OCI-LY7 (cell line): Measurements from ENCODE around the gene SPIN2A. TPM values are rescaled to one million over a fixed set of nuclear protein-coding genes. Genes with fewer than 3 reads are reported as not detected.
"Not testable (repeated sequence)": the region's sequence is repeated elsewhere in the genome, so short reads cannot be mapped to it uniquely, and the experiment has no call there.

Source experiments
- Bru-seq: library from RNA; stranded (reverse); fragments of 400-500 nt; gene quantifications from one replicate; lab custom pipeline; 2021; lab: Mats Ljungman, UMichigan
- BruChase-seq, 2 experiments: library from RNA; stranded (reverse); fragments of 400-500 nt; gene quantifications; one replicate each; lab custom pipeline; 2021; lab: Mats Ljungman, UMichigan
- BruUV-seq: library from RNA; stranded (reverse); fragments of 400-500 nt; replicated peaks from 2 replicates; lab custom pipeline; 2021; lab: Mats Ljungman, UMichigan
- CTCF ChIA-PET: fragments of 300-600 bp; sonication (Branson Sonifier 250); formaldehyde crosslinking; loops from one replicate; lab custom pipeline; 2022; ENCODE audit warnings: antibody characterized with exemption; ENCODE audit not compliant: unreplicated experiment; lab: Charles Lee
- POLR2A ChIA-PET: fragments of 300-600 bp; sonication (Branson Sonifier 250); formaldehyde crosslinking; loops from one replicate; lab custom pipeline; 2022; ENCODE audit warnings: antibody characterized with exemption; lab: Charles Lee
- DNase-seq: peaks from one replicate; pipeline ENCODE4 v3.0.0-alpha.2; 2015; ENCODE audit warnings: low spot score
- H2AFZ ChIP-seq: fragments of 200-600 bp; sonication (generic), shearing (Covaris generic); 2 replicates; pipeline ENCODE4 v1.6.1; 2014; ENCODE audit warnings: mild to moderate bottlenecking, antibody characterized with exemption, low read length, moderate library complexity
- H3K27ac ChIP-seq: fragments of 200-600 bp; sonication (generic); 2 replicates; pipeline ENCODE4 v1.5.1; 2014; ENCODE audit warnings: mixed run types, low read depth, mild to moderate bottlenecking, moderate library complexity, low read length, inconsistent platforms; ENCODE audit not compliant: poor library complexity, severe bottlenecking
- H3K36me3 ChIP-seq: fragments of 200-600 bp; sonication (generic); 2 replicates; pipeline ENCODE4 v1.6.1; 2014; ENCODE audit warnings: mild to moderate bottlenecking, antibody characterized with exemption, low read length, moderate library complexity, mixed read lengths; ENCODE audit not compliant: insufficient read depth
- H3K4me1 ChIP-seq: fragments of 200-600 bp; sonication (generic); 2 replicates; pipeline ENCODE4 v1.5.1; 2014; ENCODE audit warnings: mild to moderate bottlenecking, low read length; ENCODE audit not compliant: insufficient read depth, poor library complexity, severe bottlenecking
- H3K4me2 ChIP-seq: fragments of 200-600 bp; sonication (generic); 2 replicates; pipeline ENCODE4 v1.6.1; 2014; ENCODE audit warnings: mild to moderate bottlenecking, low read length
- H3K4me3 ChIP-seq: fragments of 200-600 bp; sonication (generic); 2 replicates; pipeline ENCODE4 v1.5.1; 2014; ENCODE audit warnings: mild to moderate bottlenecking, low read depth, low read length; ENCODE audit not compliant: poor library complexity, severe bottlenecking
- H3K79me2 ChIP-seq: fragments of 200-600 bp; sonication (generic); 2 replicates; pipeline ENCODE4 v1.6.1; 2016; ENCODE audit warnings: low read depth, mild to moderate bottlenecking, low read length, moderate library complexity, mixed read lengths; ENCODE audit not compliant: insufficient read depth
- H3K9me2 ChIP-seq: fragments of 200-600 bp; sonication (generic); 2 replicates; pipeline ENCODE4 v1.6.1; 2016; ENCODE audit warnings: mild to moderate bottlenecking, low read length, mixed read lengths; ENCODE audit not compliant: insufficient read depth
- H3K9me3 ChIP-seq: fragments of 200-600 bp; sonication (generic); 2 replicates; pipeline ENCODE4 v1.6.1; 2014; ENCODE audit warnings: mild to moderate bottlenecking, mixed run types, low read length, mixed read lengths
- H4K20me1 ChIP-seq: fragments of 200-600 bp; sonication (generic); 2 replicates; pipeline ENCODE4 v1.6.1; 2014; ENCODE audit warnings: mild to moderate bottlenecking, antibody characterized with exemption, low read length, moderate library complexity, mixed read lengths; ENCODE audit not compliant: insufficient read depth
- EZH2phosphoT487 ChIP-seq: fragments of 200-600 bp; sonication (generic); IDR thresholded peaks from 2 replicates; pipeline ENCODE4 v1.6.1; 2018; ENCODE audit warnings: low read depth, borderline replicate concordance, mild to moderate bottlenecking, mixed run types, antibody characterized with exemption, low read length, moderate library complexity, mixed read lengths
- intact Hi-C: fragments of 100-400 bp; cut with micrococcal nuclease; formaldehyde crosslinking; loops from one replicate; pipeline ENCODE4 v1.10.0; 2022; ENCODE audit not compliant: unreplicated experiment
- long read RNA-seq: library from polyadenylated mRNA; stranded (forward); transcript quantifications from one replicate; pipeline ENCODE4 v2.0.0, GENCODE V29; 2022
- total RNA-seq, 2 experiments: library from RNA; depleted of rRNA in 1 of 2; stranded (reverse); fragments of >200 nt in 1 of 2; shearing (Covaris generic) in 1 of 2; gene quantifications; 2 replicates each; pipeline ENCODE4 v1.2.3, GENCODE V29; 2014 to 2022
- TF ChIP-seq, protein P1 (sequence below): fragments of 200-600 bp; sonication (generic); conservative IDR thresholded peaks from 2 replicates; pipeline ENCODE4 v1.5.1; 2014; ENCODE audit warnings: mild to moderate bottlenecking, antibody characterized with exemption, low read length, moderate library complexity, mixed read lengths

The SPIN2A gene
- total RNA-seq (2014; rRNA removed; shearing (Covaris generic)) (0.28 and 0.41 TPM in 2 replicates), total RNA-seq (2022) (0.57 and 1.3 TPM in 2 replicates), Bru-seq, nascent RNA (not detected), BruChase-seq, experiment 1, labeled RNA remaining after a 6-hour chase (percentile 18 among the genes with signal in this experiment), BruChase-seq, experiment 2, labeled RNA remaining after a 2-hour chase (not detected)
- long read RNA-seq: 0 reads

- not testable (repeated sequence) for BruUV-seq
Observed at GRCh38 chrX:57137073-57137472, at the start of gene SPIN2A. Gene SPIN2A, minus strand, starts transcription at chrX:57137397. Its CDS starts 800 bp downstream, at chrX:57136597.

DNA sequence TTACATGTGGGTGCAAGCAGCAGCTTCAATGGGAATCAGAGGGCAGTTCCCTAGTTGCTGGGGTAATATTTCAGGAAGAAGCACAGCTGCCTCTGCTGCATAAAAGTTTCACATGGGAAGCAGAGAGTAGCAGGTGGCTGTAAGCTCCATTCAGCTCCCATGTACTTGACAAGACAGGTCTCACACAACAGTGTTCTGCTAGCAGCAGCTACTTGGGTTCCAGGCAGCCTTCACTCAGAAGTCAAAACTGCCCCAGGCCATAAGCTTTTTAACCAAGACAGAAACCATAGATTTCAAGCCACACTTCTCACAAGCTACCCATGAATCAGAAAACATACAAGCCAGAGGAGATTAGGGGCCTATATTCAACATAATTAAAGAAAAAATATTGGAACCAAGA lies 41.4 kb upstream of the SPIN2A start:
- ChIA-PET POLR2A (no interaction called here), CTCF (no interaction called here)
- Histone ChIP-seq H3K4me1 (peaks cover 40% of the 10 kb centered on the region), H3K27ac (peak overlapping the region; percentile 25), H3K9me3 (peaks cover 6% of the 10 kb centered on the region; the same call in 1 of the 2 replicates), H3K4me3 (no peak overlapping the region), H3K36me3 (no peaks in the 10 kb centered on the region; the same call in 1 of the 2 replicates), H4K20me1 (no peaks in the 10 kb centered on the region), H3K4me2 (peak overlapping the region; percentile 23), H2AFZ (no peak overlapping the region), H3K9me2 (no peaks in the 10 kb centered on the region), H3K79me2 (no peaks in the 10 kb centered on the region)
- intact Hi-C loops: no loop called here
- TF ChIP-seq EZH2phosphoT487: no peak
- TF ChIP-seq, protein P1, sequence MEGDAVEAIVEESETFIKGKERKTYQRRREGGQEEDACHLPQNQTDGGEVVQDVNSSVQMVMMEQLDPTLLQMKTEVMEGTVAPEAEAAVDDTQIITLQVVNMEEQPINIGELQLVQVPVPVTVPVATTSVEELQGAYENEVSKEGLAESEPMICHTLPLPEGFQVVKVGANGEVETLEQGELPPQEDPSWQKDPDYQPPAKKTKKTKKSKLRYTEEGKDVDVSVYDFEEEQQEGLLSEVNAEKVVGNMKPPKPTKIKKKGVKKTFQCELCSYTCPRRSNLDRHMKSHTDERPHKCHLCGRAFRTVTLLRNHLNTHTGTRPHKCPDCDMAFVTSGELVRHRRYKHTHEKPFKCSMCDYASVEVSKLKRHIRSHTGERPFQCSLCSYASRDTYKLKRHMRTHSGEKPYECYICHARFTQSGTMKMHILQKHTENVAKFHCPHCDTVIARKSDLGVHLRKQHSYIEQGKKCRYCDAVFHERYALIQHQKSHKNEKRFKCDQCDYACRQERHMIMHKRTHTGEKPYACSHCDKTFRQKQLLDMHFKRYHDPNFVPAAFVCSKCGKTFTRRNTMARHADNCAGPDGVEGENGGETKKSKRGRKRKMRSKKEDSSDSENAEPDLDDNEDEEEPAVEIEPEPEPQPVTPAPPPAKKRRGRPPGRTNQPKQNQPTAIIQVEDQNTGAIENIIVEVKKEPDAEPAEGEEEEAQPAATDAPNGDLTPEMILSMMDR: no peak
- BruUV-seq: no TSS peak
- peak; percentile 45 for DNase-seq

More at GRCh38 chrX:57137073-57137472, at the start of gene SPIN2A:
- DNase-seq, H4K20me1 ChIP-seq, H3K4me1 ChIP-seq, CTCF ChIA-PET, H3K9me2 ChIP-seq, H3K79me2 ChIP-seq, H3K36me3 ChIP-seq, H3K4me3 ChIP-seq, H3K4me2 ChIP-seq, intact Hi-C loops, H3K27ac ChIP-seq, H3K9me3 ChIP-seq, POLR2A ChIA-PET, H2AFZ ChIP-seq: not testable (repeated sequence)

GRCh38 chrX:57177070-57177469 lies 39.9 kb upstream of the SPIN2A start:
- Histone ChIP-seq H4K20me1 (no peaks in the 10 kb centered on the region), H3K79me2 (no peaks in the 10 kb centered on the region), H2AFZ (no peak overlapping the region), H3K27ac (no peak overlapping the region), H3K36me3 (no peaks in the 10 kb centered on the region; the same call in 1 of the 2 replicates), H3K9me3 (peaks cover 4% of the 10 kb centered on the region; the same call in 1 of the 2 replicates), H3K4me1 (peaks cover 40% of the 10 kb centered on the region), H3K4me2 (no peak overlapping the region), H3K9me2 (no peaks in the 10 kb centered on the region), H3K4me3 (no peak overlapping the region)
- DNase-seq: no peak
- TF ChIP-seq, protein P1: no peak
- TF ChIP-seq EZH2phosphoT487: no peak
- ChIA-PET POLR2A (no interaction called here), CTCF (interaction anchor here (0.5 kb wide), 1 partner anchor 832 kb away, joined by 4 read pairs; no protein-coding TSS in a partner anchor)
- no TSS peak for BruUV-seq
- intact Hi-C loops: no loop called here
